Measurements from ENCODE around the gene TMEM62.

The TMEM62 gene

GRCh38 chr15:43212951-43213350 is 79.6 kb downstream of the TMEM62 start:
- TF ChIP-seq CTCF (conservative IDR thresholded peaks at IDR 0.05) (no peak), ZFX (IDR thresholded peaks at IDR 0.05) (no peak)

GRCh38 chr15:43213466-43213865 is 80.1 kb downstream of the TMEM62 start:
- H3K27ac ChIP-seq = no peak overlapping the region
- TF ChIP-seq CTCF (conservative IDR thresholded peaks at IDR 0.05) = no peak
- TF ChIP-seq ZFX (IDR thresholded peaks at IDR 0.05) = no peak

More at GRCh38 chr15:43212951-43213350, 79.6 kb downstream of the TMEM62 start:
- no peak overlapping the region for H3K27ac ChIP-seq

GRCh38 chr15:43214169-43214568 is 80.8 kb downstream of the TMEM62 start:
- no peak overlapping the region for H3K27ac ChIP-seq
- TF ChIP-seq CTCF (conservative IDR thresholded peaks at IDR 0.05) (no peak), ZFX (IDR thresholded peaks at IDR 0.05) (no peak)

GRCh38 chr15:43214592-43215295 is 81.4 kb downstream of the TMEM62 start:
- no peak for TF ChIP-seq CTCF (conservative IDR thresholded peaks at IDR 0.05)
- TF ChIP-seq ZFX (IDR thresholded peaks at IDR 0.05) = no peak
- H3K27ac ChIP-seq = no peak overlapping the region

- TF ChIP-seq CTCF (conservative IDR thresholded peaks at IDR 0.05) = no peak
- no peak for TF ChIP-seq ZFX (IDR thresholded peaks at IDR 0.05)
- H3K27ac ChIP-seq = no peak overlapping the region
These were observed 82.6 kb downstream of the TMEM62 start for GRCh38 chr15:43215961-43216360.

- H3K27ac ChIP-seq = no peak overlapping the region
- TF ChIP-seq CTCF (conservative IDR thresholded peaks at IDR 0.05) = no peak; the same call in 1 of the 2 replicates
- TF ChIP-seq ZFX (IDR thresholded peaks at IDR 0.05) = no peak
These were observed 85.7 kb downstream of the TMEM62 start for GRCh38 chr15:43218908-43219706.
